VCaP (cell line): ENCODE data around the gene TTC17.

ENCODE experiments used
- H3K27ac ChIP-seq: fragments of 450-650 bp; 2 replicates; pipeline ENCODE4 v1.5.1; 2017
- TF ChIP-seq, protein P1 (sequence below): fragments of 450-650 bp; conservative IDR thresholded peaks from 2 replicates; pipeline ENCODE4 v1.5.1; 2017; ENCODE audit warnings: mild to moderate bottlenecking, moderate library complexity

The TTC17 gene

DNA sequence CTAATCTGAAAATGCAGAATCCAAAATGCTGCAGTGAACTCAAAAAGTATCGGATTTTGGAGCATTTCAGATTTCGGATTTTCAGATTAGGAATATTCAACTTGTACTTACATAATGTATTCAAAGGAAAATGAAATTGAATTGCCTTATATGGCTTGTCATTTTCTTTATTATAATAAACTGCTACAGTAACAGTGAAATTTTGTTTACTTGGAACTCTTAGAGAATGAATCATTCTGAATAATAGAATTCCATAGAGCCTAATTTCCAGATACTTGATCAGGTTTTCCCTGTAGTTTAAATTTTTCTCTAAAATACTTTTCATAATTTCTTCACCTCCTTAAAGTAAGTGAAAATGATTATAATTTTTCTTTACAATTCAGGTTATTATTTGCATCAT is 17.3 kb downstream of the TTC17 start:
- H3K27ac ChIP-seq, result no peak overlapping the region
- TF ChIP-seq, protein P1, sequence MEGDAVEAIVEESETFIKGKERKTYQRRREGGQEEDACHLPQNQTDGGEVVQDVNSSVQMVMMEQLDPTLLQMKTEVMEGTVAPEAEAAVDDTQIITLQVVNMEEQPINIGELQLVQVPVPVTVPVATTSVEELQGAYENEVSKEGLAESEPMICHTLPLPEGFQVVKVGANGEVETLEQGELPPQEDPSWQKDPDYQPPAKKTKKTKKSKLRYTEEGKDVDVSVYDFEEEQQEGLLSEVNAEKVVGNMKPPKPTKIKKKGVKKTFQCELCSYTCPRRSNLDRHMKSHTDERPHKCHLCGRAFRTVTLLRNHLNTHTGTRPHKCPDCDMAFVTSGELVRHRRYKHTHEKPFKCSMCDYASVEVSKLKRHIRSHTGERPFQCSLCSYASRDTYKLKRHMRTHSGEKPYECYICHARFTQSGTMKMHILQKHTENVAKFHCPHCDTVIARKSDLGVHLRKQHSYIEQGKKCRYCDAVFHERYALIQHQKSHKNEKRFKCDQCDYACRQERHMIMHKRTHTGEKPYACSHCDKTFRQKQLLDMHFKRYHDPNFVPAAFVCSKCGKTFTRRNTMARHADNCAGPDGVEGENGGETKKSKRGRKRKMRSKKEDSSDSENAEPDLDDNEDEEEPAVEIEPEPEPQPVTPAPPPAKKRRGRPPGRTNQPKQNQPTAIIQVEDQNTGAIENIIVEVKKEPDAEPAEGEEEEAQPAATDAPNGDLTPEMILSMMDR, result no peak

DNA sequence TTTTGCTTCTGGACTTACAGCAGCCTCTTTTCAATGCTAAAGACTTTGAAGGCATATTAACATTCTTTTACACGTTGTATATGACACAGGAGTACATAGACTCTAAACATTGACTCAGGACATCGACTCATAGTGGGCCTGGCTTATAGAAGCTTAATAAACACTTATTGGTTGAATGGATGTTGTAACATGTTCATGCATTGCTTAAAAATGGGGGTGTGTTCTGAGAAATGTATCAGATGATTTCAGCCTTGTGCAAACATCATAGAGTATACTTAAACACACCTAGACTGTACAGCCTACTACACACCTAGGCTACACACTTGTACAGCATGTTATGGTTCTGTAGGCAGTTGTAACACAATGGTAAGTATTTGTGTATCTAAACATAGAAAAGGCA is 17.9 kb downstream of the TTC17 start:
- H3K27ac ChIP-seq, result no peak overlapping the region
- TF ChIP-seq, protein P1, result no peak

DNA sequence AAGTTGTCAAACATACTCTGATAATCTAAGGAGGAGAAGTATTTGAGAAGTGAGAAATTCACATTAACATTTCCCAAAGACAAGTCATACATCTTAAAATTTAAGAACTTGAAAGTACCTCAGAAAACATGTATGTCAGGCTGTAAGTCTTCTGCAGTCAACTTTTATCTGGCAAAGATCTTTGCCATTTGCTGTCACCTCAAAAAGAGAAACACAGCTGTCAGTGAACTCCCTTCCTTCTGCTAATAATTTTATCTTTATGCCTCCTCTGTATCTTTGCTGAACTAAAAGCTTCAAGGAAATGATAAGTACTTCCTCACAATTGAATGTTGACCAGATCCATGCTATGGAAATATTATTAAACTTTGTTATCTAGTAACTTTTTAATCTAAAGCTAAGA is 18.7 kb downstream of the TTC17 start:
- H3K27ac ChIP-seq, result no peak overlapping the region
- TF ChIP-seq, protein P1, result no peak

DNA sequence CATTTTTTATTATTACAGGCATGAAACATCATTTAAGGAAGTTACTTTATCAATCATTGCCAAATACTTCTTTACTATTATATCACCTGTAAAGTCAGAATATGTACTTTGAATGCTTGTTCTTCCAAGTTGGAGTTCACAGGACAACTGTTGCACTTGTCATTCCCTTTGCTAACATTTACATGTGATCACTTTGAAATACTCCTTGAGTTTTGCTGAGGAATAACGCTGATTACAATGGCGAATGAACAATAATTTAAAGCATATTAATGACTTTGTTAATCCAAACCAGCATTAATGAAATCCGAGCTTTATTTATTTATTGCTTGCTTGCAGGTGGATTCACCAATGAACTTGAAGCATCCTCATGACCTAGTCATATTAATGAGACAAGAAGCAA is 20.2 kb downstream of the TTC17 start:
- TF ChIP-seq, protein P1, result no peak

DNA sequence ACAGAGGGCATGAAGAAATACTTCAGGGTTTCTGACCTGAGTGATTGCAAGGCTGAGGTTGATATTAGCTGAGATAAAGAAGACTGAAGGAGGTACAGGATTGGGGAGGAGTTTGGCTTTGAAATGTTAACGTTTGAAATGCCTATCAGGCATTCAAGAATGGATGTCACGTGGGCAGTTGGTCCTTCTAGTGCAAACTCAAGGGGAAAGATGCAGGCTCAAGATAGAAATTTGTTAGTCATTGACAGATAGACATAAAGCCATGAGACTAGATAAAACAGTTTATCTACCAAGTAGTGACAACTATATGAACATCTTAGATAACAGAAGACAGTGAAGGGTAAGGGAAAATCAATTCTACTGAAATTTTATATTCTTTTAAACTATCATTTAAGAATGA is 23.1 kb downstream of the TTC17 start:
- TF ChIP-seq, protein P1, result no peak
- H3K27ac ChIP-seq, result no peak overlapping the region

More for the DNA sequence above, 20.2 kb downstream of the TTC17 start:
- no peak overlapping the region for H3K27ac ChIP-seq

DNA sequence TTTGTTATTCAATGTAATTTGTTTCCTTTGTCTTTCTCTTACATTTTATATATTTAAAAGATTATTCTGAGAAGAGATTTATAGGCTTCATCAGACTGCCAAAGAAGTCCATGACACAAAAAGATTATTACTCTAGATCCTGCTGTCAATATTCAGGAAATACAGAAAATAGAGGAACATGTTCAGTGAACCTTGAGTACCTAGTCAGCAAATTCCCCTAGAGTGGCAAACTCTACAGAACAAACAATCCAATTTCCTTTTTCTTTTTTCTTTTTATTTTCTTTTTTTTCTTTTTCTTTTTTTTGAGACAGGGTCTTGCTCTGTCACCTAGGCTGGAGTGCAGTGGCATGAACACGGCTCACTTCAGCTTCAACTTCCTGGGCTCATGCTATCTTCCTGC is 23.9 kb downstream of the TTC17 start:
- TF ChIP-seq, protein P1, result no peak
- no peak overlapping the region for H3K27ac ChIP-seq

DNA sequence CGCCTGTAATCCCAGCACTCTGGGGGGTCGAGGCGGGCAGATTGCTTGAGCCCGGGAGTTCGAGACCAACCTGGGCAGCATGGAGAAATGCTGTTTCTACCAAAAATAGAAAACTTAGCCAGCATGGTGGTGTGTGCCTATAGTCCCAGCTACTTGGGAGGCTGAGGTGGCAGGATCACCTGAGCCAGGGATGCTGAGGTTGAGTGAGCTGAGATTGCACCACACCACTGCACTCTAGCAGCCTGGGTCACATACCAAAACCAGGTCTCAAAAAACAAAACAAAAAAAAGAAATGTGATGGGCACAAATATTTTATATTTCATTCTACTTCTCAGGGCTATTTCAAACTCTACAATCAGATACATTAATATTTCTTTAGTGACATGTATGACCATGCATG is 25.7 kb downstream of the TTC17 start:
- H3K27ac ChIP-seq, result no peak overlapping the region

More for the DNA sequence above, 25.7 kb downstream of the TTC17 start:
- TF ChIP-seq, protein P1, result no peak
